ENCODE data around the gene GLB1L3.

DNA sequence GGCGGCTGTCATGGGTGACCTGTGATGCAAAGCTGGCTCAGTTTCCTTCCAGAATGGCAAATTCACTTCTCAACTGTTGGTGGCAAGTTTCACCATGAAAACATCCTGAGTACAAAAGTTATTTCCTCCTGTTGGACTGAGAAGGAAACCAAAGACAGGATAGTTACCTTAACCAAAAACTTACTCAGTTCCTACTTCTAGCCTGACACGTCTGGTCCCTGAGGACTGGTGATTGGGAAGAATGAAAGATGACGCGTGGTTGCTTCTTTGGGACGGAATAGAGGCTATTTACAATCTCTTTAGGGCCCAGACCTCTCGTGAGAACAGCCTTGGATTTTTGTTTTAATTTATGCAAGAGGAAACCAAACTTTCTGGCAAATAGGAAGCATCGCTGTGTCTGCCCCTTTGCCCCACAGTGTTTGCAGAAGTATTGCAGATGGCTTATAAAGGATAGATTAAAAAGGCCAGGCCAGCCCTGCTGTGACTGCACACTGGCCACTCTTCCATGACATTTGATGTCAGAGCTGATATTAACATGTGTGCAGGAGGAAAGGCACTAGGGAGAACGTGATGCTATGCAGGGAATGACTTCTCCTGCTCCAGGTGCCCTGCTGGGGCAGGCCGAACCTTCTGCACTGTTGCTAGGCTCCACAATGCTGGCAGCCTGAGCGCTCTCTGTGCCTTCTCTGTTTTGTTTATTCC lies 44.1 kb upstream of the GLB1L3 start:
- TF ChIP-seq, protein P1, sequence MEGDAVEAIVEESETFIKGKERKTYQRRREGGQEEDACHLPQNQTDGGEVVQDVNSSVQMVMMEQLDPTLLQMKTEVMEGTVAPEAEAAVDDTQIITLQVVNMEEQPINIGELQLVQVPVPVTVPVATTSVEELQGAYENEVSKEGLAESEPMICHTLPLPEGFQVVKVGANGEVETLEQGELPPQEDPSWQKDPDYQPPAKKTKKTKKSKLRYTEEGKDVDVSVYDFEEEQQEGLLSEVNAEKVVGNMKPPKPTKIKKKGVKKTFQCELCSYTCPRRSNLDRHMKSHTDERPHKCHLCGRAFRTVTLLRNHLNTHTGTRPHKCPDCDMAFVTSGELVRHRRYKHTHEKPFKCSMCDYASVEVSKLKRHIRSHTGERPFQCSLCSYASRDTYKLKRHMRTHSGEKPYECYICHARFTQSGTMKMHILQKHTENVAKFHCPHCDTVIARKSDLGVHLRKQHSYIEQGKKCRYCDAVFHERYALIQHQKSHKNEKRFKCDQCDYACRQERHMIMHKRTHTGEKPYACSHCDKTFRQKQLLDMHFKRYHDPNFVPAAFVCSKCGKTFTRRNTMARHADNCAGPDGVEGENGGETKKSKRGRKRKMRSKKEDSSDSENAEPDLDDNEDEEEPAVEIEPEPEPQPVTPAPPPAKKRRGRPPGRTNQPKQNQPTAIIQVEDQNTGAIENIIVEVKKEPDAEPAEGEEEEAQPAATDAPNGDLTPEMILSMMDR (IDR thresholded peaks at IDR 0.05) = no peak
- no peak for TF ChIP-seq POLR2A (IDR thresholded peaks at IDR 0.05)
- TF ChIP-seq POLR2AphosphoS5 (IDR thresholded peaks at IDR 0.05) = no peak
